Stimulated activated CD8-positive, alpha-beta memory T cell treated with anti-CD3 and anti-CD28 coated beads, Interleukin-7, amount 100 ng/mL, for 24 hours (primary cell): ENCODE results near the gene TAF1D.
"Not testable (repeated sequence)": the region's sequence is repeated elsewhere in the genome, so short reads cannot be mapped to it uniquely, and the experiment has no call there.

Source experiments
- DNase-seq: peaks from one replicate; pipeline ENCODE4 v3.0.0-alpha.2; 2020; ENCODE audit warnings: low read depth

Gene TAF1D

DNA sequence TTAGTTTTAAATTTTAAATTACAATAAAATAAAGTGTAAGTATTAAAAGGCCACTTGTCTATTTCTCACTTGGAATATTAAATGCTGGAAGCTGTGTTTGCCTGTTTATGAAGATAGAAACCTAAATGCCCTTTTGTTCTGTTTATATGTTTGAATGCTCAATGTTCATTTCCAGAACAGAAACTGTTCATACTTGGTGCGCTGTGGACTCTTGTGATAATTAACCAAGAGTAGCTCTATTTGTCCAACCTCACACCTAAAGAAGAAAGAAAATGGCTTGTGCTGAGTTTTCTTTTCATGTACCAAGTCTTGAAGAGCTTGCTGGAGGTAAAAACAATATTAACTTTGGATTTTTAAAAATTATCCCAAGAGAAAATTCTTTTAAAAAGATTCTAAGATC, 5.8 kb upstream of the TAF1D start:
- no peak for DNase-seq

- no peak for DNase-seq
Observed at GRCh38 chr11:93746101-93746500, 4.8 kb upstream of the TAF1D start.

DNA sequence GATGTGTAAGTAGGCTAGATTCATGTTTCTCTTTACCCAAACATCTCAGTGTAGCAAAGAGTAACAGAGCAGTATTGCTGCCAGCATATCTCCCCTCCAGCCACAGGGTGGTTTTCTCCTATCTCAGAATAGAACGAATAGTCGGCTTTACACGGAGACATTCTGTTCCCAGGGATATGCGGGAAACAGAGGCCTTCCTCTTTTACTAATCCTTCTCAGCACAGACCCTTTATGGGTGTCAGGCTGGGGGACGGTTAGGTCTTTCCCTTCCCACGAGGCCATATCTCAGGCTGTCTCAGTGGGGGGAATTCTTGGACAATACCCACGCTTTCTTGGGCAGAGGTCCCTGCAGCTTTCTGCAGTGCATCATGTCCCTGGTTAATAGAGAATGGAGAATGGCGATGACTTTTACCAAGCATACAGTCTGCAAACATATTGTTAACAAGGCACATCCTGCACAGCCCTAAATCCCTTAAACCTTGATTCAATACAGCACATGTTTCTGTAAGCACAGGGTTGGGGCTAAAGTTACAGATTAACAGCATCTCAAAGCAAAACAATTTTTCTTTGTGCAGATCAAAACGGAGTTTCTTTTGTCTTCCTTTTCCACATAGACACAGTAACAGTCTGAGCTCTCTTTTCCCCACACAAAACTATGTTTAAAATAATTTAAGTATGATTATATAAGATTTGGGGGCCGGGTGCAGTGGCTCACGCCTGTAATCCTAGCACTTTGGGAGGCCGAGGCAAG, 3.9 kb upstream of the TAF1D start:
- DNase-seq, result not testable (repeated sequence)

- DNase-seq, result no peak
Observed at GRCh38 chr11:93744669-93745004, 3.3 kb upstream of the TAF1D start.

GRCh38 chr11:93743291-93743690, 2.0 kb upstream of the TAF1D start:
- no peak for DNase-seq

DNA sequence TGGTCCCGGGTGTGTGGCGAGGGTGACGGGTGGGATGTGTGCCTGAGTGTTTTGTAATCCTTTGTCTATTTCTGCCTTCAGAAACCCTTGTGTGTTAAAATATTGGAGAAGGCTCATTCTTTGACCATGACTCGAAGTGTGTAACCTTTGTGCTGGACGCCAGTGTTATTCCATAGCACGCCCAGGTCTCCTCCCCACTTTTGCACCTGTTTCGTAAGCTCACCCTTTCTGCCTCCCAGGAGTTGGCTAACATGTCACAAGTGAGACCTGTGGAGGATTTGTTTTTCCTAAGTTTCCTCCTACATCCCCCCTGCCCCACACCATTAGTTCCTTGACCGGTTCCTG, 559 bp upstream of the TAF1D start:
- no peak for DNase-seq

GRCh38 chr11:93740730-93741093, 583 bp downstream of the TAF1D start:
- peak; percentile 30 for DNase-seq

GRCh38 chr11:93740031-93740729, 1.1 kb downstream of the TAF1D start:
- peak; percentile 26 for DNase-seq

DNA sequence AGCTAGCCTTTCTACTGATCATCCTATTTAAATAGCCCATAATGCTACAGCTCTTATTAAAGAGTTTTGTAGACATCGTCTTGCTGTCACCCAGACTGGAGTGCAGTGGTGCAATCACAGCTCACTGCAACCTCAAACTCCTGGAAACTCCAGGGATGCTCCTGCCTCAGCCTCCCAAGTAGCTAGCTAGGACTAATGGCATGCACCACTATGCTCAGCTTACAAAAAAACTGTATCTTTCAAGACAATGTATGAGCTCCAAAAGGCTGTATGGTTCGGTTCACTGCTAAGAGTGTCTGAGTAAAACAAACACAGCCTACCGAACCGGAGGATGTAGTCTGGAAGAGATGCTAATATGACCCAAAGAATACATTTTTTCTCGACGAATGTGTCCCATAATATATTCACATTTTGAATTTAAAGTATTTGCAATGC, 2.6 kb downstream of the TAF1D start:
- no peak for DNase-seq

GRCh38 chr11:93737904-93738612, 3.2 kb downstream of the TAF1D start:
- no peak for DNase-seq

DNA sequence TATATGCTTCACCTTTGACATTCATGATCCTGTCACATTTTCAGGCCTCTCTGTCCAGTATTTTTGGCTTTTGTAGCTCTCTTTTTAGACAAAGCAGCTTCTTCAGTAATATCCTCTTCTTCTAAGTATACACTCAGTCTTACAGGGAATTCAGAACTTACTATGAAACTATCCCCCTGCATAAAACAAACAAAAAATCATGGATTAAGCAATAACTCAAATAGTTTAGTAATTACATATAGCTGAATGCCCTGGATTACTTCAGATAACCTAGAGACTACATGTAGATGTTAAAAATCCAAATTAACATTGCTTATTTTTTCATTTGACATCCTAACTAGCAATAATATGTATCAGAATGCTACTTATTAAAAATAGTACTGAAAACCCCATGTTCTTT, 5.2 kb downstream of the TAF1D start:
- no peak for DNase-seq

- no peak for DNase-seq
Observed at GRCh38 chr11:93735627-93736026, 5.7 kb downstream of the TAF1D start.

DNA sequence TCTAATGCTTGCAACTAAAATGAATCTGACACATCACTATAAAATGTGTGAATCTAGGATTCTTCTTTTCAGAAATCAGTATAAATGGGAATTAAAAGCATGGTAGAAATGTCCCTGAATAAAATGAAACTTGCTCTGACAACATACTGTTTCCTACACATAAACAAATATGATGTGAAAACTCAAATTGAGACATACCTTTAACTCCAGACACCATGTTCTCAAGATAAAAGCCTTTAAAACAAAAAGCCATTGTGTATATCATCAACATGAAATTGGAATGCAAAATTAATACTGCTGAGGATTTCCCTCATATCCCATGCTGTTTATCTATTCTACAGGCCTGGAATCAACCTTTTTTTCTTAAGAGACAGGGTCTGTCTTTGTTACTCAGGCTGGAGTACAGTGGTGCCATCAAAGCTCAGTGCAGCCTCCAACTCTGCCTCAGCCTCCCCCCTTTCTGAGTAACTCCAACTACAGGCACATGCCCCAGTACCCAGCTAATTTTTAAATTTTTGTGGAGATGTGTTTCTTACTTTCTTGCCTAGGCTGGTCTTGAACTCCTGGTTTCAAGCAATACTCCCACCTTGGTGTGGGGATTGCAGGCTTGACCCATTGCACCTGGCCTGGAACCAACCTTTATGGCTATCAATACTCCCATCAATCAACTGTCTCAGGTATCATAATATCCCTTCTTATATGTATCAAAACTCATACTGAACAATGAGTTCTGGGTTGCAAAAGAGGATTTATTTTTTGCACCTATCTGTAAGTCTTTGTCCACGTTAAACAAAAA, 6.7 kb downstream of the TAF1D start:
- DNase-seq, result no peak

- DNase-seq, result no peak
Observed at GRCh38 chr11:93733474-93733873, 7.8 kb downstream of the TAF1D start.

GRCh38 chr11:93732237-93732892, 8.9 kb downstream of the TAF1D start:
- no peak for DNase-seq

- DNase-seq, result no peak
Observed at GRCh38 chr11:93730108-93731107, 10.9 kb downstream of the TAF1D start.

GRCh38 chr11:93729129-93729616, 12.1 kb downstream of the TAF1D start:
- no peak for DNase-seq

- no peak for DNase-seq
Observed at GRCh38 chr11:93728792-93729128, 12.5 kb downstream of the TAF1D start.

DNA sequence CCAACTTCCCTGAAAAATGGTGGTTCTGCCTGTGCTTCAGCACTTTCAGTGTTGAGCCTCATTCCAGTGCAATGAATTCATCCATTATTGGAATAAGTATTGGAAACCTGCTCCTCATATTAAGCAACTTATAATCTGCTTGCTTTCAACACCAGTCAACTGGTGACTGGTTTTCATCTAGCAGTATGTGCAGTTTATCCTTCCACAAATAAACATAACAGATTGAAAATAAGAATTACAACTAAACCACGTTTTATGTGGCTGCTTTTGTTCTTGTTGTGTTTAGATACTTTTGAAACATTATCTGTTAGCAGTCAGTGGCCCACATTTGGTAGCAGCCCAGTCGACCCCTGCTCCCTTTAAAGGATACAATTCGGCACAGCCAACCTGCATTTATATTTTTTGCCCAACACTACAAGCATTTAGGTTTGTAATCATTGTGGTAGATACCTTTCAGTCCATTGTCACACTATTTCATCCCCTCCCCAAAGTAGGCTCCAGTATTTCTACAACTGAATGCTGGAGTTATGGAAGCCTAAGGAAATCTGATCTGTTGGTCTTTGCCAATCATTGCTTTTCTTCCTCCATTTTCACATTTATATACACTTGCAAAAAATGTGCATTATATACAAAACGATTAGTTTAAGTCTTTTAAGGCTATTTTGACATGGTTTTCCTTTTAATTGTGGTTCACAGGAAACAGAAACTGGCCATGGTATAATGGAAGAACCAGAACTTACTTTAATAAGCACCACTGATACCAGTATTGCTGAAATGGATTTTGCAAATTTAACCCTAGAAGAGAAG, 13.1 kb downstream of the TAF1D start:
- DNase-seq, result no peak

DNA sequence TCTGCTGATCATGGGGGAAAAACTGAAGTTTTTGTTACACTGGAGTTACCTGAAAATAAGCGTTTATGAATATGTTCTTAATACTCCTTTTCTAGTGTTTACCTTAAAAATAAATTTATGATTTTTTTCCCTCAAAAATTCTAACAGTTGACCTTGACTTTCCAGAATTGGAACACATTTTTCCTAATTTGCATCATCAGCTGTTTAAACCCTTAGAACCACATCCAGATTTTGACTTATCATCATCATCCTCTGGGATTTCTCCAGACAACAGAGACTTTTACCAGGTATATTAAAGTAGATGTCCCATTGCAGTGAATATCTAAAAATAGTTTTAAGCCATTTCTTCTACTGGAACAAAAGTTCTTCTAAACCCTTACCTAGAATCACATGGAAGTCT, 17.2 kb downstream of the TAF1D start:
- no peak for DNase-seq
